HG03196 (cell line): ENCODE data around the gene CYP2W1.
"Not testable (repeated sequence)": the region's sequence is repeated elsewhere in the genome, so short reads cannot be mapped to it uniquely, and the experiment has no call there.

Source experiments
- ATAC-seq: cut with Tn5 transposase; IDR thresholded peaks from one replicate; pipeline ENCODE4 v1.9.1; 2021; ENCODE audit not compliant: unreplicated experiment

Gene CYP2W1, protein sequence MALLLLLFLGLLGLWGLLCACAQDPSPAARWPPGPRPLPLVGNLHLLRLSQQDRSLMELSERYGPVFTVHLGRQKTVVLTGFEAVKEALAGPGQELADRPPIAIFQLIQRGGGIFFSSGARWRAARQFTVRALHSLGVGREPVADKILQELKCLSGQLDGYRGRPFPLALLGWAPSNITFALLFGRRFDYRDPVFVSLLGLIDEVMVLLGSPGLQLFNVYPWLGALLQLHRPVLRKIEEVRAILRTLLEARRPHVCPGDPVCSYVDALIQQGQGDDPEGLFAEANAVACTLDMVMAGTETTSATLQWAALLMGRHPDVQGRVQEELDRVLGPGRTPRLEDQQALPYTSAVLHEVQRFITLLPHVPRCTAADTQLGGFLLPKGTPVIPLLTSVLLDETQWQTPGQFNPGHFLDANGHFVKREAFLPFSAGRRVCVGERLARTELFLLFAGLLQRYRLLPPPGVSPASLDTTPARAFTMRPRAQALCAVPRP

DNA sequence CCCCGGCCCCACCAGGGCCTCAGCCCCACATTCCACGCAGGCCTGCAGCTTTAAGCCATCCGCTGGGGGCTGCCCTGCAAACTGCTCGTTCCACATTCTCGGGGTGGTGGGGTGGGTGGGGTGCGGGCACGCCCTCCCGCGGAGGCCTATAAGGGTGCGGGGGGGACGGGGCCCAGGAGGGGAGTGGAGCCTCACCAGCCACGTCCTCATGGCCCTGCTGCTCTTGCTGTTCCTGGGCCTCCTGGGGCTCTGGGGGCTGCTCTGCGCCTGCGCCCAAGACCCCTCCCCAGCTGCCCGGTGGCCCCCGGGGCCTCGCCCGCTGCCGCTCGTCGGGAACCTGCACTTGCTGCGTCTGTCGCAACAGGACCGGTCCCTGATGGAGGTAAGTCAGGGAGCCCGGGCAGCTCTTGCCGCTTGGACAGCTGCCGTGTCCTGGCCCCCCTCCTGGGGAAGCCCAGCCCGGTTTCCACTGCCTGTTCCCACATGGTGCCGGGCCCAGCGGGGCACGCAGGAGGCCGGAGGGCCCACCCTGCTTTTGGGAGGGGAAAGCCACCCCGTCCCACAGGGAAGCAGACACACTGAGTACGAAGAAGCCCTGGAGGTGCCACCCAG, at the start of gene CYP2W1:
Gene CYP2W1 (plus strand): TSS at position 178 of the 612 bp plus-strand sequence. CDS start 31 bp downstream, at position 209.
- no peak for ATAC-seq

DNA sequence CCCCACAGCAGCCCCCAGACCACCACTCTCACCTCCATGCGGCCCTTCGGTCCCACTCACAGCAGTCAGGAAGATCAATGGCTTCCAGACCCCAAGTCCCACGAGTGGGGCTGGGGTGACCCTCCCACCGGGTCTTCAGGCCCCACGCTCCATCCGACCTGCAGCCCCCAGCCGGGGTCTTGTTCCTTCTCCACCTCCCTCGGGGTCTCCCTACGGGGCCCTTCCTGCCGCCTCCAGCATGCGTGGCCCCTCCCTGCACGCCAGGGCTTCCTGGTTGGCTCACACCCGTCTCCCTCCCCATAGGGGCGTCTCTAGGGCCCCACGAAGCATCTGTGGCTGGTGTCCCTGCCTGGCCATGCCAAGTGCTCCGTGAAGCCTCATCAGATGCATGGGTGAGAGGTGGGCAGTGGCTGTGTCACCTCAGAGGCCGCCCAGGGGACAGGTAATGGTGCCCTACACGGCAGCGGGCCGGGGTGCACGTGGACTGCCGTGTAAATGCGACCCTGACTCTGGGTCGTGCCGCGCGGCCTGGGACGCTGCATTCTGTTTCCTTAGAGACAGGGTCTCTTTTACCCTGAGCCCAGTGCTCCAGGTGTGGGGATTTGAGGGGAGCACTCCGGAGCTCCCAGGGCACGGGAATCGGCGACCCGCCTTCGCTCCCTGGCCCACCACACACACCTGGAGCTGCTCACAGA, 48.4 kb upstream of the CYP2W1 start:
- ATAC-seq, result no peak

DNA sequence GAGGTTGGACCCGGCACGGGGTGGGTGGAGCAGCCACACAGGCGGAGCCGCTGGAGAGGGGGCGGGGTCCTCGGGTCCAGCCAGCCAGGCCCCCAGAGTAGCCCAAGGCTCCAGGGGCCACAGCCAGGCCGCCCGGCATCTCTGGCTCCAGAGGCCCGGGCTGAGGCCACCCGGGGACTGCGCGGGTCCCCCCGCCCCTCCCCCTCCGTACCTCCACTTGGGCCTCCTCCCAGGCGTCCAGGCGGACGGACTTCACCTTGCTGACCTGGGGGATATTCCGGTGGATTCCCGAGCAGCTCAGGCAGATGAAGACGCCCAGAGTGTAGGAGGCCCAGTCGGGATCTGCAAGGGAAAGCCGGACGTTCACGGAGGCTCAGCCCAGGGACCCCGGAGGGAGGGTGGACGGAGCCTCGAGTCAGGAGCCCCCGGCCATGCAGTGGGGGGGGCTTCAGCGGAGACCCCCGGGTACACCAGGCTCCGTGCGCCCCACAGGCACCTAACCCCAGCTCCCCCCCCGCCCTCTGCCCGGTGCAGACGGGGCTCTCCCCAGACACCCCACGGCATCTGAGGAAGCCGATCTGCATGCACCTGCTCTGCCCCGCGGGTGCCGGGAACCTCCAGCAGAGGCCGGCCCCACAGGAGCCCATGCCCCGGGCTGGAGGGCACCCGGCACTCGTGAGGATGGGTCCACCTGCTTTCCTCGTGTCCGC, 47.7 kb upstream of the CYP2W1 start:
- no peak for ATAC-seq

DNA sequence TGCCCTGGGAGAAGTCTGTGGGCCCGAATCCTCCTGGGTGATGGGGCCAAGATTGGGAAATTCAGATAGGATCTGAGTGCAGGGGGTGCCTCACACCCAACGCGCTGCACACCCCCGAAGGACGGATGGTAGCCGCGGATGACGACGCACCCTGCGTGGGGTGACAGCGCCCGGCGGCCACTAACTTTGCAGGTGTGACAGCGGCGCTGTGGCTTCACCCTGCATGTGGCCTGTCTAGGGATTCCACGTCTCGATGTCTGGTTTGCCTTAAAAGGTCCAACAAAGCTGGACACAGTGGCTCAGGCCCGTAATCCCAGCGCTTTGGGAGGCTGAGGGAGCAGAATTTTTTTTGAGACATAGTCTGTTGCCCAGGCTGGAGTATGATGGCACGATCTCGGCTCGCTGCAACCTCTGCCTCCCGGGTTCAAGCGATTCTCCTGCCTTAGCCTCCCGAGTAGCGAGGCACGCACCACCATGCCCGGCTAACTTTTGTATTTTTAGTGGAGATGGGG, 47.1 kb upstream of the CYP2W1 start:
- no peak for ATAC-seq

DNA sequence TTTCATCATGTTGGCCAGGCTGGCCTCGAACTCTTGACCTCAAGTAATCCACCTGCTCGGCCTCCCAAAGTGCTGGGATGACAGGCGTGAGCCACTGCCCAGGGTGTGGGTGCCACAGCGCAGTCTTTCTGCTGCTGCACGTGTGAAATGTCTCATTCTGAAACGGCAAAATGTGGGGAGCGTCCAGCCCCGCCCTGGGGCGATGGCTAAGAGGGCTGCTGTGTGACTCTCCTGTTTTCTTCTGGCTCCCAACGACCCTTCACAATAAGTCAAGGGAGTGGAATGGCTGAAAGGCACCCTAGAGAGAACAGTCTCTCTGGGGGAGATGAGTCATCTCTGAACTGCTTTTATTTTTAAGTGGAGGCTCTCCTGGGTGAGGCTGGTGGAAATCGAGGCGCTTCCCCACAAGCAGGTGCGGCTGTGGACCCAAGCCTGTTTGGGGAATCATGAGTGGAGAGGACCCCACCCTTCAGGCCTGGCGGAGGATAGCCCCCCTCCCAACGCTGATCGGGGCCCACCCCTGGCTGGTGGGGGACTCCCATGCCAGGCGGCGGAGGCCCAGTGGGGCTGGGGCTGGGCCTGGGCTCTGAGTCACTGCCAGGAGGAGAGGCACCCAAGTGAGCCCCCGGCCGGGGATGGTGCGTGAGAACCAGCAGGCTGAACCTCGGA, 46.5 kb upstream of the CYP2W1 start:
- ATAC-seq, result peak; percentile 82

DNA sequence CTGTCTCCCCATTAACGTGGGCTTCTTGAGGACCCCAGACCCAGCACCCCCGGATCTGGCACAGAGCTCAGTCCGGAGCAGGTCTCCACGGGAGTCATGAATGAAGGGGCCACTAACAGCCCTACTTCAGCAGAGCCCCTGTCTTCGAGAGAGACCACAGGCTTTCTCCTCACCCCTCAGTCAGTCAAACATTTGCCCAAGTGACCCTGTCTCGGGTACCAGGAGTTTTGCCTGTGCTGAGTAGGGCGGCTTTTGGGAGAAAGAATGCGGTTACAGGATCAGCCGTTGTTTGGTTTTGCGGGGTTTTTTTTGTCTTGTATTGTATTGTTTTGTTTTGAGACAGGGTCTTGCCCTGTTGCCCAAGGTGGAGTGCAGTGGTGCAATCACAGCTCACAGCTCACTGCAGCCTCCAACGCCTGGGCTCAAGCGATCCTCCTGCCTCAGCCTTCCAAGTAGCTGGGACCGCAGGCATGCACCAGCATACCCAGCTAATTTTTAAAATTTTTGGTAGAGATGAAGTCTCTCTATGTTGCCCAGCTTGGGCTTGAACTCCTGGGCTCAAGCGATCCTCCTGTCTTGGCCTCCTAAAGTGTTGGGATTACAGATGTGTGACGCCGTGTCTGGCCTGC, 45.0 kb upstream of the CYP2W1 start:
- no peak for ATAC-seq

DNA sequence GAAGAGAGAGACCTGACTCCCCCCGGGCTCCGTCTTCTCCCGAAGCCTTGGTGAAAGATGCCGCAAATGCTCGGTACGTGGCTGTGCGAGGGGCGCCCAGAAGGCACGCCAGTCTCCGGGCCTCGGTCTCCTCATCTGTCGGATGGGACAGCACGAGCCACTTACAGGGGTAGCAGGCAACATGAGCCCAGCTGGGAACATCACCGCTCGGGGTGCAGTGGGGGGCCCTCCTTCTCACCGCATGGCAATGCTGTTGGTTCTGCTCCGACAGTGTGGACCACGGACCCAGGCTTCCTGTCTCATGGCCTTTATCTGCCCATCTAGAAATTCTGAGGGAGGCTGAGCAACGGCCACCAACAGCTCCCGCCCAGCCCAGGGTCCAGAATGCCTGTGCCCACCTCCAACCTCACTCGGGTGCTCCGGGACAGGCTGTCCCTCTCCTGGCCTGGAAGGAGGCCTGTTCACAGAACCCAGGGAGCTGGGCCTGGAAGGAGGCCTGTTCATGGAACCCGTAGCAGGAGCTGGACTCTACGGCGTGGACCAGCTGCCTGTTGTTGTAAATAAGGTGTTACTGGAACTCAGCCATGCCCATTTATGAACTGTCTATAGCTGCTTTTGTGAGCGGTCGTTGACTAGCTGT, 44.3 kb upstream of the CYP2W1 start:
- no peak for ATAC-seq

DNA sequence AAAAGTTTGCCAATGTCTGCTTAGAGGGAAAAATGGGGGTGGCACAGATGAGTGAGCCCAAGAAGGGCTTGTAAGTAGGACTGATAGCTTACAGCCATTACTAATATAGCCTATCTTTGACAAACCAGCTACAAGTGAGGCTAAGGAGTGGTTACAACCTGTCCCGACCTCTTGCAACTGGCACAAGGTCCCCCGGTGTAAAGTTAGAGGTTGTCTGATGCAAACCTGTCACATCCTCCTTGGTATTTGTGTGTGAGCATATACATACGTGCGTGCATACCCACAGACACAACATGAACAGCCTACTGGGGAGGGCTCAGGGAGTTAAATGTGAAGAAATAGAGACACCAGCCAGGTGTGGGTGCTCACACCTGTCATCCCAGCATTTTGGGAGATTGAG, 43.1 kb upstream of the CYP2W1 start:
- no peak for ATAC-seq

DNA sequence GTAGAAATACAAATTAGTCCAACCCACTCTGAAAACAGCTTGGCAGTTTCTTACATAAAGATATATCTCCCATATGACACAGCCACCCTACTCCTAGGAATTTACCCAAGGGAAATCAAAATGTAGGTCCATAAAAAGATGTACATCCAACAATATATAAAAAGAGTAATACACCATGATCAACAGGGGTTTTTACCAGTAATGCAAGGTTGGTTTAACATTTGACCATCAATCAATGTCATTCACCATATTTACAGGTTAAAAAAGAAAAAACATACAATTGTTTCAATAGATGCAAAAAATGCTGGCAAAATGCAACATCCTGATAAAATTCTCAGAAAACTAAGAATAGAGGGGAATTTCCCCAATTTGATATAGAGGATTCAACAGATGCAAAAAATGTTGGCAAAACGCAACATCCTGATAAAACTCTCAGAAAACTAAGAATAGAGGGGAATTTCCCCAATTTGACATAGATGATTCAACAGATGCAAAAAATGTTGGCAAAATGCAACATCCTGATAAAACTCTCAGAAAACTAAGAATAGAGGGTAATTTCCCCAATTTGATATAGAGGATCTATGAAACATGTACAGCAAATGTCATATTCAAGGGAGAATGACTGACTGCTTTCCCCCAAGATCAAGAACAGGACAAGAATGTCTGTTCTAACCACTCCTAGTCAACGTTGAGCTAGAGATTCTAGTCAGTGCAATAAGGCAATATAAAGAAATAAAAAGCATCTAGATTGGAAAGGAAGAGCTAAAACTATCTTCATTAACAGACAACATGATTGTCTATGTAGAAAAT, 42.2 kb upstream of the CYP2W1 start:
- ATAC-seq, result no peak

DNA sequence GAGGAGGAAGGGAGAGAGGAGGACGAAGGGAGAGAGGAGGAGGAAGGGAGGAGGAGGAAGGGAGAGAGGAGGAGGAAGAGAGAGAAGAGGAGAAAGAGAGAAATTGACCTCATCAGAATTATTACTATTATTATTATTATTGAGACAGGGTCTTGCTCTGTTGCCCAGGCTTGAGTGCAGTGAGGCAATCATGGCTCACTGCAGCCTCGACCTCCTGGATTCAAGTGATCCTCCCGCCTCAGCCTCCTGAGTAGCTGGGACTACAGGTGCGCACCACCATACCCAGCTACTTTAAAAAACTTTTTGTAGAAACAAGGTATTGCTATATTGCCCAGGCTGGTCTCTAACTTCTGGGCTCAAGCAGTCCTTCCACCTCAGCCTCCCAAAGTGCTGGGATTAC, 39.2 kb upstream of the CYP2W1 start:
- ATAC-seq, result not testable (repeated sequence)

DNA sequence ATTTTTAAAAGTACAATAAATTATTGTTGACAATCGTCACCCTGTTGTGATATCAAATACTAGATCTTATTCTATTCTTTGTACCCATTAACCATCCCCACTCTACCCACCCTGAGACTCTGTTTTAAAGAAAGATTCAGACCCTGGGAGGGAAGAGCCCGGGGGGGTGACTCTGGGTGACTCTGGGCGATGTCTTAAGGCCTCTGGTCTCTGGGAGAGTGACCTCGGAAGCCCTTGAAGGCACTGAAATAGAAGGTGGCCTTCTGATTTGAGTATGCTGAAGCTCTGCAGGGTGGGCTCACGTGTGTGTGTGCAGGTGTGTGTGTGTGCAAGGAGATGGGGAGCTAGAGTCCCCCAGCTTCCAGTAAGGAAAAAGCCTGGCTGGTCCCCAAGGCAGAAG, 38.2 kb upstream of the CYP2W1 start:
- no peak for ATAC-seq

DNA sequence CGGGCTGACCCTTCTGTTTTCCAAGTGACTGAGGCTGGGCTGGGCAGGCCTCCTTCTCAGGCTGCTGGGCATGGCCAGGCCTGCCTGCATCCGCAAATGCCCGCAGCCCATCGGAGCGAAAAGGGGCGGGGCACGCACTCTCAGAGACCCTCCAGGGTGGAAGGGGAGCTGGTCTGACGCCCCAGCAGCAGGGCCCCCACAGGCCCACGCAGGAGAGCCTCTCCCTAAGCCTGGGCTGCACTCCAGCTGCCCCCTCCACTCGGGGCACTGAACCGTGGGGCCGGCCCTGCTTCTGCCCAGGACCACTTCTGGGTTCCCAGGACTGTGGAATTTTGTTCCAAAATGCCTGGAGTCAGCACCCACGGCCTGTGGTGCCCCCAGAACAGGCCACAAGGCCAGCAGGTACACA, 37.8 kb upstream of the CYP2W1 start:
- no peak for ATAC-seq

DNA sequence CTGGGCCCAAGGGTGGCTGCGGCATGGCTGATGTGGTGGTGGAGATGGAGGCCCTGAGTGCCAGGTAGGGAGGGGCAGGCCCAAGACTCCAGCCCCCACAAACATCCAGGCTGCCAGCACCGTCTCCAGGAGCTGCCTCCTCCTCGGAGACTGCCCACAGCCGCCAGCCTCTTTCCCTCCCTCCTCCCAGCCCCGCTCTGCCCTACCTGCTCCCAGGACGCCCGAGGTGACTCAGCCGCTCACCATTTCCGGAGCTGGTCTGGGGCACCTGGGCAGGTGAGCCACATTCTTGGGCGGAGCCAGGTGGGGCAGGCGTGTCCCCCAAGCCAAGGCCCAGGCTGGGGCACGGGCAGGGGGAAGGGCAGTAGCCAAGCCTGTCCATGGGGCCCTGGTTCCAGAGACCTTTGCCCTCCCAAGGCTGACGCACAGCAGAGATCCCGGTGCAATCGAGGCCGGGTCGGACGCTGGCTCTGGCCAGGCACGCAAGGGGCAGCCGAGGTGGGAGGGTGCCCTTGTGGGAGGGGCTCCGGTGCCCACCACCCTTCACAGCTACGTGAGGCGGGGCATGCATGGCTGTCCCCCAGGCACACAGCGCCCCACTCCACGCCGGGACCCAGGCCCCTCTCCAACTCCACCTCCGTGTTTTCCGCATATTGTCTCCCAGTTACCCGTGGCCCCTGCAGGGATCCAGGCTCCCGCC, 37.3 kb upstream of the CYP2W1 start:
- ATAC-seq, result no peak

DNA sequence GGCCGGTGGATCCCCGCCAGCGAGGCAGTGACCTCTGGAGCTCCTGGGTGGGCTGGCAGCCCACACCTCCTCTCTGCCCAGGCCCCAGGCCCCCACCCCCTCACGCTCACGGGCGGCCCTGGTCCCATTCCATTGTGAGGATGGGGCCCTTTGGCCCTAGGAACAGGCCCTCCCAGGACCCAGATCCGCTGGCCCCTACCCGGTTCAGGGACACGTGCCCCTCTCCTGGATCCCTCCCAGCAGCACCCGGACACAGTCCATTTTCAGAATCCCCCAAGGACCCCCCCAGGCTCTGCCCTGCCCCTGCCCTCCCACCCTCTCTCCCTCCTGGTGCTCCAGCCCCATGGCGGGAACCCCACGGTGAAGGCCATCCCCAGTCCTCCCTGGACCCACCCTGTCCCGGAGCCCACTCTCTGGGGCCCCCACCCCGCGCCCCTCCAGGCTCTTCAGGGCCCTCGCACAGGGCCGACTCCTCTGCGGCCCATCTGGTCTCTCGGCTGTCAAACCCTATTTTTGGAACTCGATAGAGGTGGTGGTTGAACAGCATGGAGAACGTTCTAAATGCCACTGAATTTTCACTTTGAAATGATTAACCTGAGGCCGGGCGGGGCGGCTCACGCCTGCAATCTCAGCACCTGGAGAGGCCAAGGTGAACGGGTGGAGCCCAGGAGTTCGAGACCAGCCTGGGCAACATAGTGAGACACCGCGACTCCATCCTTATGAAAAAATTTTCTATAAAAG, 36.6 kb upstream of the CYP2W1 start:
- ATAC-seq, result no peak

DNA sequence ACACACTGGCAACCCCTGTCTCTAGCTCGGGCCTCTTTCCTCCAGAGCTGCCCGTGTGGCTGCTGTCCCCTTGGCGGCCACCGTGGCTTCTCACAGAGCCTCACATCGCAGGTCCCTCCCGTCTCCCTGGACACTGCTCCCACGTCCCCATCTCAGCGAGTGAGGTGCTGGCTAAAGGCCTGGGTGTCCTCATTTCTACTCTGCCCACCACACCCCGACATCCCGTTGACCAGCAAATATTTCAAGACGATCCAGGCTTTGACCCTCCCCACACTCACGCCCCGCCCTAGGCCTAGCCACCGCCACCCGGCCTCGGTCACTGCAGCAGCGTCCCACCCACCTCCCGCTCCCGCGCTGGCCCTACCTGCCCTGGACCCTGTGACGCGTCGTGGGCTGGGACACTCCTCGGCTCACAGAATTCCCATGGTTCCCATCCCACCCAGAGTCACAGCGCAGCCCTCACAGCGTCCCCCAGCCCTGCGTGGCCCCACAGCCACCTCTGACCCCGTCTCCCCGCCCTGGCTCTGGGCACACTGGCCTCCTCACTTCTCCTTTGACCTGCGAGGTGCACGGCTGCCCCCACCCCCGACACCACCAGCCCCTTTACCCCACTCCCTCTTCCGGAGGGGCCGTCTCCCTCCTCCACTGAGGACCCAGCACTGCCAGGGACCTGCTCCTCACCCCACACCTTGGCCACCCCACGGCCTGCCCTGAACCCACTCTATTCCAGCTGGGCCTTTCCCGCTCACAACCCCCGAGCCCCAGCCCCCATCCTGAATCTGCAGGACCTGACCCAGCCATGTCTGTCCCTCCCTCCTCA, 35.4 kb upstream of the CYP2W1 start:
- no peak for ATAC-seq
